ENCODE data around the gene DLGAP1. TPM values are rescaled to one million over a fixed set of nuclear protein-coding genes. Genes with fewer than 3 reads are reported as not detected.

The DLGAP1 gene
- polyA plus RNA-seq, 1 donor from 2014 or later = 4.5 TPM

GRCh38 chr18:3619746-3620145 is 835.4 kb downstream of the DLGAP1 start:
- Histone ChIP-seq H3K36me3 (ENCODE audit: insufficient read depth, low read length) (no peaks in the 10 kb centered on the region), H3K79me2 (replicated peaks; ENCODE audit: insufficient read depth, low read length) (no peaks in the 10 kb centered on the region), H3F3A (ENCODE audit: insufficient read depth, low read length, poor library complexity, severe bottlenecking) (no peaks in the 10 kb centered on the region), H3K9me2 (ENCODE audit: insufficient read depth, low read length) (no peaks in the 10 kb centered on the region), H3K27me3 (ENCODE audit: insufficient read depth, low read depth, low read length) (no peaks in the 10 kb centered on the region), H3K4me2 (ENCODE audit: low read length) (no peak overlapping the region), H3K9me3 (ENCODE audit: low read length) (no peaks in the 10 kb centered on the region), H3K4me3 (ENCODE audit: low read length) (no peak overlapping the region), H3K27ac (ENCODE audit: low read length) (no peak overlapping the region), H3K9ac (ENCODE audit: low read length) (no peak overlapping the region), H2AFZ (ENCODE audit: low read depth, low read length) (no peak overlapping the region), H4K20me1 (ENCODE audit: insufficient read depth) (no peaks in the 10 kb centered on the region)
- TF ChIP-seq EZH2 (IDR thresholded peaks at IDR 0.05; ENCODE audit: borderline replicate concordance, insufficient read depth, low read length, poor library complexity, severe bottlenecking) (no peak), EP300 (conservative IDR thresholded peaks at IDR 0.05; ENCODE audit: poor library complexity, severe bottlenecking) (no peak), MXI1 (conservative IDR thresholded peaks at IDR 0.05; ENCODE audit: poor library complexity, severe bottlenecking) (no peak), TAF1 (IDR thresholded peaks at IDR 0.05; ENCODE audit: low read depth) (no peak), RAD21 (conservative IDR thresholded peaks at IDR 0.05) (no peak), POLR2AphosphoS5 (IDR thresholded peaks at IDR 0.05) (no peak), CTCF (IDR thresholded peaks at IDR 0.05; ENCODE audit: poor library complexity, severe bottlenecking) (no peak), REST (IDR thresholded peaks at IDR 0.05; ENCODE audit: borderline replicate concordance) (no peak), SMC3 (conservative IDR thresholded peaks at IDR 0.05; ENCODE audit: poor library complexity) (no peak)

GRCh38 chr18:3619222-3619621 is 835.9 kb downstream of the DLGAP1 start:
- no peaks in the 10 kb centered on the region for H3K79me2 ChIP-seq (replicated peaks; ENCODE audit: insufficient read depth, low read length)
- H2AFZ ChIP-seq (ENCODE audit: low read depth, low read length) = no peak overlapping the region
- no peak overlapping the region for H3K4me3 ChIP-seq (ENCODE audit: low read length)
- no peak overlapping the region for H3K9ac ChIP-seq (ENCODE audit: low read length)
- no peaks in the 10 kb centered on the region for H4K20me1 ChIP-seq (ENCODE audit: insufficient read depth)
- TF ChIP-seq REST (IDR thresholded peaks at IDR 0.05; ENCODE audit: borderline replicate concordance) (no peak), CTCF (IDR thresholded peaks at IDR 0.05; ENCODE audit: poor library complexity, severe bottlenecking) (no peak), EP300 (conservative IDR thresholded peaks at IDR 0.05; ENCODE audit: poor library complexity, severe bottlenecking) (no peak), MXI1 (conservative IDR thresholded peaks at IDR 0.05; ENCODE audit: poor library complexity, severe bottlenecking) (no peak), RAD21 (conservative IDR thresholded peaks at IDR 0.05) (no peak), EZH2 (IDR thresholded peaks at IDR 0.05; ENCODE audit: borderline replicate concordance, insufficient read depth, low read length, poor library complexity, severe bottlenecking) (no peak), POLR2AphosphoS5 (IDR thresholded peaks at IDR 0.05) (no peak), TAF1 (IDR thresholded peaks at IDR 0.05; ENCODE audit: low read depth) (no peak), SMC3 (conservative IDR thresholded peaks at IDR 0.05; ENCODE audit: poor library complexity) (no peak)
- no peaks in the 10 kb centered on the region for H3K9me3 ChIP-seq (ENCODE audit: low read length)
- no peaks in the 10 kb centered on the region for H3K36me3 ChIP-seq (ENCODE audit: insufficient read depth, low read length)
- no peaks in the 10 kb centered on the region for H3F3A ChIP-seq (ENCODE audit: insufficient read depth, low read length, poor library complexity, severe bottlenecking)
- H3K4me2 ChIP-seq (ENCODE audit: low read length) = no peak overlapping the region
- H3K27ac ChIP-seq (ENCODE audit: low read length) = no peak overlapping the region
- no peaks in the 10 kb centered on the region for H3K27me3 ChIP-seq (ENCODE audit: insufficient read depth, low read depth, low read length)
- H3K9me2 ChIP-seq (ENCODE audit: insufficient read depth, low read length) = no peaks in the 10 kb centered on the region

All from neural cell (in vitro differentiated cells).